EL (cell line): ENCODE data around the gene DEFB124.
"Not testable (repeated sequence)": the region's sequence is repeated elsewhere in the genome, so short reads cannot be mapped to it uniquely, and the experiment has no call there.

ENCODE experiments used
- DNase-seq: peaks from one replicate; pipeline ENCODE4 v3.0.0-alpha.2; 2016

The DEFB124 gene

GRCh38 chr20:31485450-31486339 is 10.8 kb upstream of the DEFB124 start:
- peak; percentile 39 for DNase-seq

DNA sequence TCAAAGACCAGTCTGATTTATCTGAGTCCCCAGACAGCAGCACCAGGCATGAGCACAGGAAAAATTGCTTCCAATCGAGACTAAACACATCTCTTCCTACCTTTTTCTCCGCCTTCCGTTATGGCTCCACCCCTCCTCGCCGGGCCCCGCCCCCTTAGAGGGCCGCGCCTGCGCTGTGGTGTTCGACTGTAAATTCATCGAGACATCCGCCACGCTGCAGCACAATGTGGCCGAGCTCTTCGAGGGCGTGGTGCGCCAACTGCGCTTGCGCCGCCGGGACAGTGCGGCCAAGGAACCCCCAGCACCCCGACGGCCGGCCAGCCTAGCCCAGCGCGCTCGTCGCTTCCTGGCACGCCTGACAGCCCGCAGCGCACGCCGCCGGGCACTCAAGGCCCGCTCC is 9.1 kb upstream of the DEFB124 start:
- DNase-seq = no peak

DNA sequence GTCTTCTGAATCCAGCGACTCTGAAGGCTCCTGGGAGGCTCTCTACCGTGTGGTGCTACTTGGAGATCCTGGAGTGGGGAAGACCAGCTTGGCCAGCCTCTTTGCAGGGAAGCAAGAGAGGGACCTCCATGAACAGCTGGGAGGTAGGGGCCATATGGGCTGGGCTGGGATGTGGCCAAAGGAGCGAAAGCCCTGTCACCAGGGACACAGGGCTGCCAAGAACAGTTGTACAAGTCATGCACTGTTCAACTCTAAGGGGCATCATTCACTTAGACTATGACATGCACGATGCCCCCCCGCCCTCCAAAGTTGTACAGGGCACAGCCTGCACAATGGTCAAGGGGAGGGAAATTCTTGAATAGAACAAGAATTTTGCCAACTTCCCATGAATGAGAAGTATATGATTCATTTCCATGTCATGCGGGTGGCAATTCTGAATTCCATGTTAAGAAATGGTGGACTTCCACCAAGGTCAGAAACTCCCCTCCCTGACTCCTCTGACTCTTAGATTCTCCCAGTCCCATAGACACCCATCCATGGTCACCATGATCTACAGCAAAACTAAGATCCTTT is 1.8 kb upstream of the DEFB124 start:
- DNase-seq = no peak

DNA sequence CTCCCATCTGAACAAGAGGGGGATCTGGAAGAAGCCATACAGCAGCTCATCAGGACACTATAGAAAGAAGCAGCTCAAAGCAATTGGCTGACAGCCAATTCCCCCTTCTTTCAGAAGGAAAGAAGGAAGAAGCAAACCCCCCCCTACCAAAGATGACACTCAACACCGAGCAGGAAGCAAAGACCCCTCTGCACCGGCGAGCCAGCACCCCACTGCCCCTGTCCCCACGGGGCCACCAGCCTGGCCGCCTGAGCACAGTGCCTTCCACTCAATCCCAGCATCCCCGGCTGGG is 1.3 kb upstream of the DEFB124 start:
- no peak for DNase-seq

DNA sequence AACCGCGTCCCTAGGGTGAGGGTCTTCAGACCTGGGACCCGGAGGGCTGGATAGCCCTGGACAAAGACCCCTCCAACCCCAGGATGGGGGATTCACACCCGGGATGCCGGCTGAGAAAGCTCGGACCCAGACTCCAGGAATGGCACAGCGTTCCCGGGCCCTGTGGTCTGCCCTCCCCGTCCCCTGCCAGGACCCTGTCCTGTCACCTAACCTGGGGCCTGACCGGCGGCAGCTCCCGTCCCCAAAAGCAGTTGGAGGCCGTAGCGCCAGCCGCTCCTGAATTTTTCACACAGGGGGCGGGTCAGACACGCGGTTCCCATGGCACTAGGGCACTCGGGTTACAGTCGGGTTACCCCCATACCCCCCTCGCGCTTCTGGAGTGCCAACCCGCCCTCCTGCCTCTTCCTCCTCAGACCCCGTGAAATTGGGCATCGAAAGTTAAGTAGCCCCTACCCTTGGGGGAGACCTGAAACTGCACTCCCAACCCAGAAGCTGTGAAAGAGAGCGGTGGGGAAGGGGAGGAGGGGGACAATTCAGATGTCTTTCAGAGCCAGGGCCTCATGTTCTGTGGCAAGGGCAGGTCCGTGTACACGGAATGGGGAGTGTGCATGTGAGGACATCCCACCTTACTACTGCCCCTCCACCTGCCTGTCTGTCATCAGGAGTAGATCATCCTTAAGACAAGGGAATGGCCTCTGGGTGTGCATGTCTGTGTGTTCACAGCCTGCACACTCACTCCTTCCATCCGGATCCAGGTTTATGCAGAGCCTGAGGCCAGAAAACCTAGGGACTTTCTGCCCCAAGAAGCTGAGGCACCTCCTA is 756 bp upstream of the DEFB124 start:
- no peak for DNase-seq

DNA sequence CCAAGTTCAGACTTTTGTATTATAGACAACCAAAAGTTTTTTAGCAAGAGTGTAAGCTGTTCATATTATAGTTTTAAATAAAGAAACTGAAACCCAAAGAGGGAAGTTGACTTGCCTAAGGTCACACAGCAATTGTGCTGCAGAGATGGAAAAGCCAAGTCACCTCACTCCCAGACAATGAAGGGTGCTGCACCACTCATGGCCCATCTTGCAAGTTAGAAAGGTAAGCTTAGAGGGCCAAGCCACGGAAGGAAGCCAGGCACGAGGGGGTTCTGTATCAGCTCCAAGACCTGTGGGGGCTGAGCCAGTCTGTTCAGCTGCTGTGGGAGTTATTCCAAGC is 860 bp downstream of the DEFB124 start:
- no peak for DNase-seq

DNA sequence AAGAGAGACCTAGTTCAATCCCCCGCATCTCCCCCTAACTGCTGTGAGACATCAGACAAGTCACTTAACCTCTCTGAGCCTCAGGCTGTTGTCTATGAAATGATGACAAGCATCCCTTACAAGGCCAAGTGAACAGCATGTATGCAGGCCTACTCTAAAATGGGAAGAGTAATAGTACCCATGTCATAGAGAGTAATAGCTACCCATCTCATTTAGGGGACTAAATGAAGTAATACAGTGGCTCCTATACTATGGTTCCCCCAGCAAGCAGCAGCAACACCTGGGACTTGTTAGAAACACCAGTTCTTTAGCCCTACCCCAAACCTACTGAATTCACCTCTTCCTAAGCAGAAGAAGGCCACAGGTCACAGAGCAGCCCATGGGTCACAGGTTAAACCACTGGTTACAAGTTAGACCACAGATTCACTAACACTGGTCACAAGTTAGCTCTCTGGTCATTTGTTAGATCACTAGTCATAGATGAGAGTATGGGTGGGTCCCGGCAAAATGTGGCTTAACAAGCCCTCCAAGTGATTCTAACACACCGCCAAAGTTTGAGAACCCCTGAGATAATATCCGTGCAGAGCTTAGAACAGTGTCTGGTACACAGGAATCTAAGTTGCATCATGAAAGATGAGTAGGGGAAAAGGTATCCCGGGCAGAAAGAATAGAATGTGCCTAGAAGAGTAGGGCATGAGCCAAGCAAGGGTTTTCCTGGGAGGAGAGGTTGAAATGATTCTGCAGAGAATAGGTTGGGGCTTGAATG is 1.4 kb downstream of the DEFB124 start:
- DNase-seq = no peak

DNA sequence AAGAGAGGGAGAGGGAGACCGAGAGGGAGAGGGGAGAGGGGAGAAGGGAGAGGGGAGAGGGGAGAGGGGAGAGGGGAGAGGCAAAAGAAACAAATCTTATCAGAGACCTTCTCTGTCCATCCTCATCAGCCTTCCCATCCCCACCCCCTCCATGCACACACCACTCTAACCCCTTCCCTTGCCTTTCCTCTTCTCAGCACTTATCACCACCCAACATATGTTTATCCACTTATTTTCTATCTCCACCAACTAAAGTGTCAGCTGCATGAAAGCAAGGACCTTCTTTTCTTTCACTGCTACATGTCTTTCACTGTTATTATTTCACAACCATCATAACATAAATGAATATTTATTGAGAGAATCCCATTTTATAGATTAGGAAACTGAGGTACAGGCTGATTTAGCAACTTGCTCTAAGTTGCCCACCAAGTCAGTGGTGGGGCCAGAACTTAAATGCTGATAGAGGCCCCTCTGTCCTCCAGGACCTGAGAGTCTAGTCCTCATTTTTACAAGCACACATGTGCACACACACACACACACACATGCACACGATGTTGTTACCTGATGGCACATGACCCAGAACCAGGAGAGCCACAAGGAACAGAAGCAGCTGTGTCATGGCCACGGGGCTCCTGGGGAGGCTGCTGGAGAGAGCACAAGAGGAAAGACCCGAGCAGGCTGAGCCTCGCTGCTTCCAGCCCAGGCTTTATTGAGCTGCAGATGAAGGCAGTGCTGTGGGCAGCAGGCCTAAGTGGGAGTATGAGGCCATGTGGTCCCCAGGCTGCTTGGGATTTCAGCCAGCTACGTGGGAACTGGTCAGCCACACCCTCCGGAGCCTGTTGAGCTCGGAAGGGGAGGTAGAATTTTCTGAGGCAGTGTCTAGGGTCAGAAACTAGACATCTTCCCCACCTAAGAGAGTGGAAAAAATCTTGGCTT is 2.3 kb downstream of the DEFB124 start:
- no peak for DNase-seq

- not testable (repeated sequence) for DNase-seq
Observed at GRCh38 chr20:31470946-31471345, 4.0 kb downstream of the DEFB124 start.

- DNase-seq = no peak
Observed at GRCh38 chr20:31454361-31454760, 20.6 kb downstream of the DEFB124 start.

DNA sequence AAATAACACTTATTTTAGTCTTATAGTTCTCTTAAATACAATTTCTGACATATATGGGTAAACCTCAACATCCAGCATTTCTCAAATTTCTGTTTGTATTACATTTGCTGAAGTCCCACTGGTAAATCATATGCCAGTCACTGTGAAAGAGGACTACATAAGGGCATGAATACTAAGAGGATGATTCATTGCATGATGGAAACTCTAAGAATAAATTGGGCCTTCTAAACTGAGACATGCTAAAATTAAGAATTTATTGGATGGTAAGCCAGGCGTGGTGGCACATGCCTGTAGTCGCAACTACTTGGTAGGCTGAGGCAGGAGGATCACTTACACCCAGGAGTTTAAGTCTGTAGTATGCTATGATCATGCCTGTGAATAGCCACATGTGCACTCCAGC is 22.4 kb downstream of the DEFB124 start:
- no peak for DNase-seq

DNA sequence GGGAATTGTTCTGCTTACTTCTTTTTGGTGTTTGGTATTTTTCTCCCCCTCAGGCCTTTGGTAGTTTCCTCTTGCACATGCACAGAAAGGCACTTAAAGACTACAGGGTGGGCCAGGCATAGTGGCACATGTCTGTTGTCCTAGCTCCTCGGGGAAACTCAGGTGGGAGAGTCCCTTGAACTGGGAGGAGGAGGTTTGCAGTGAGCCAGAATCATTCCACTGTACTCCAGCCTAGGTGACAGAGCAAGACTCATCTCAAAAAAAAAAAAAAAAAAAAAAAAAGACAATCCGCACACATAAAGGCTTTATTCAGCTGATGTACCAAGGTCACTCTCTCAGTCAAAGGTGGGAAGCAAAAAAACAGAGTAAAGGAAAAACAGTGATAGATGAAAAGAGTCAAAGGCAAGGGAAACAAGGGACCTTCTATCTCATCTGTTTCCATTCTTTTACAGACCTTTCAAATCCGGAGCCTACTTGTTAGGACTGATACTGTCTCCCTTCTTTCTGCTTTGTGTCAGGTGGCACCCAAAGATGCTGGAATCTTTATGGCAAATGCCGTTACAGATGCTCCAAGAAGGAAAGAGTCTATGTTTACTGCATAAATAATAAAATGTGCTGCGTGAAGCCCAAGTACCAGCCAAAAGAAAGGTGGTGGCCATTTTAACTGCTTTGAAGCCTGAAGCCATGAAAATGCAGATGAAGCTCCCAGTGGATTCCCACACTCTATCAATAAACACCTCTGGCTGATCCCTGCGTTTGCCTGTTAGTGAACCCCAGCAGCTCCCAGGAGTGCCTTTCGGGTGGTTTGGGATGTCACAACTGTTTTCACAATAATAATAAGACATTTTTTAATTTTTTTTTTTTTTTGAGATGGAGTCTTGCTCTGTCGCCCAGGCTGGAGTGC is 25.2 kb downstream of the DEFB124 start:
- no peak for DNase-seq

- no peak for DNase-seq
Observed at GRCh38 chr20:31446084-31446819, 28.7 kb downstream of the DEFB124 start.

DNA sequence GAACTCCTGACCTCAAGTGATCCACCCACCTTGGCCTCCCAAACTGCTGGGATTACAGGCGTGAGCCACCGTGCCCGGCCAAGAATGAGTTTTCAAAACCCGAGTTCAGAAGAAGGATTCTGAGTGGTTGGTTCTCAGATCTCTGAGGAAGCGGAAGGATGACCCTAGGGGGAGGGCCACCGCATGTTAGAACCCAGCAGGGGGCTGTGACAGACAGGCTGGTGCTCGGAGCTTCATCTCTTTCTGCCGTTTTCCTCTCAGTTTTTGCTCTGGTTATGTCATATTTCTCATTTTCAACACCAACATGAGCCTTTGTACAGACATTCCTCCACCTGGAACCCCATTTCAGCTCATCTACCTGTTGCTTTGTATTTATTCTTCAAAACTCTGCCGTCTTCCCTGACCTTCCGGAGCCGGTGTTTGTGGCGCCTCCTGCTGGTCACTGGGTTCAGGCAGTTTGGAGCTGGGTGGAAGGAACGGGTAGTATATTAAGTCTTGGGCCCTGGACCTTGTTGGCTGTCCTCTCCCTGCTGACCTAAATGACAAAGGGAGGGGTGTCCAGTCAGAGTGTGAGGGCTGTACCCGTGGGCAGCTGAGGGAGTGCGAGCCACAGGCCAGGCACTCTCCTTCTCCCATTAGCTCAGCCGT is 34.8 kb downstream of the DEFB124 start, which contains the start of gene DEFB123:
TSS of gene DEFB123 (plus strand) at position 621 of the 648 bp plus-strand sequence. CDS start 67 bp downstream, outside the sequence.
- no peak for DNase-seq

DNA sequence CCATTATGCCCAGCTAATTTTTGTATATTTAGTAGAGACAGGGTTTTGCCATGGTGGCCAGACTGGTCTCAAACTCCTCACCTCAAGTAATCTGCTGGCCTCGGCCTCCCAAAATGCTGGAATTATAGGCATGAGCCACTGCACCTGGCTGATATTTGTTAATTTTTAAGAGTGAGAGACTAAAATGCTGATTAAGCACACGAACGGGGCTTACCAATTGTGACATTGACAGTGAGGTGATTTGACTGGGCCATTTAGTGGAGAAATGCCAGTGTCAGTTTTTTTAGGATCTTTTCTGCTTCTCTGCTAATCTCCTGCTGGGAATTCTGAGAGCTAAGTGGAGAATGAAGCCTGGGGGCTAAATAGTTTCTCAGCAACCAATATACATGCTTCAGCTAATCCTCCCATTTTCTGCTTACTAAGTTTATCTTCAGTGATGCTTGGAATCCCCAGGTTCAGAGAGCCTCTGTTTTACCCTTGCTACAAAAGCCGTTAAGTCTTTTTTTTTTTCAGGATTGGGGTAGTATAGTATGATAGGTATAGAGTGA is 44.3 kb downstream of the DEFB124 start:
- DNase-seq = no peak

- DNase-seq = not testable (repeated sequence)
Observed at GRCh38 chr20:31427576-31427975, 47.4 kb downstream of the DEFB124 start.

- not testable (repeated sequence) for DNase-seq
Observed at GRCh38 chr20:31426891-31427551, 47.9 kb downstream of the DEFB124 start.

DNA sequence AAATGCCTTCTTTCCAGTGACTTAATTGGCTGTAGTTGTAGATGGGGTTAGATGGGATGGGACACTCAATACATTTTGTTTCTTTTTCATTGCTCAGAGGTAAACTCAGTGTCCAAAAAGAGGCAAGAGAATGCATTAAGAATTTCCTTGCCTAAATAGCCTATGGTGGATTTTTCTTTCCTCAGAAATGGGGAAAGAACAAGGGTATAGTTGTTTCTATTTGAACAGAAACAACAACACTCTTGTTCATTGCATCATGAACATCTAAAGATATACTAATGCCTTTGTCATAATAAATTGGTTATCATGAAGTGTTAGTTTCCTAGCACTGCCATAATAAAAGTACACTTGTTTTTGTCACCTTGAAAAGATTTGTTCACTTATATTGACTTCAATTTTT is 49.1 kb downstream of the DEFB124 start:
- DNase-seq = no peak

DNA sequence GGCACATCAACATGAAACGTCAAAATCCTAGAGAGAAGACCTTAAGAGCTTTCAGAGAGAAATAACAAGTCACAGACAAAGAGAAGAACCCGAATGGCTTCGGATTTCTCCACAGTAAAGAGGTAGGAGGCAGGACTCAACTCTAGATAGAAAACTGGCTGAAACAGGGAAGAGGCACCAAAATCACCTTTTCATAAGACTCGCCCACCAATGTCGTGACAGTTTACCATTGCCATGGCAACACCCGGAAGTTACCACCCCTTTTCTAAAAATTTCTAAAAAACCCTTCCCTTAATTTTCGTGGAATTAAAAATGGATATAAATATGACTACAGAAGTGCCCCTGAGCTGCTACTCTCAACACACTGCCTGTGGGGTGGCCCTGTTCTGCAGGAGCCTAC is 56.6 kb downstream of the DEFB124 start:
- DNase-seq = no peak
